Gastroesophageal sphincter (tissue), 4 donors: Measurements from ENCODE around the gene HOXA6. TPM values are rescaled to one million over a fixed set of nuclear protein-coding genes. Genes with fewer than 3 reads are reported as not detected.

Experiments used
- ATAC-seq: fragments of 150-250 bp; one replicate; pipeline ENCODE4 v1.9.1; 2016; ENCODE audit warnings: mild to moderate bottlenecking, moderate library complexity
- H3K27ac ChIP-seq, 4 donors: fragments of 200-600 bp; sonication (generic) in 3 of 4; 1 replicate in 3 of 4; 2 replicates in 1 of 4; pipeline ENCODE4 v1.5.1; 2016 to 2019
- H3K27me3 ChIP-seq: fragments of 200-600 bp; sonication (generic); one replicate; pipeline ENCODE4 v1.5.1; 2019
- H3K36me3 ChIP-seq, 2 donors: fragments of 200-600 bp; sonication (generic); one replicate each; pipeline ENCODE4 v1.5.1; 2019; ENCODE audit warnings: control low read depth in 1 of 2
- H3K4me1 ChIP-seq, 3 donors: fragments of 200-600 bp; sonication (generic); 1 replicate in 2 of 3; 2 replicates in 1 of 3; pipeline ENCODE4 v1.5.1; 2016 to 2019; ENCODE audit warnings: control low read depth in 2 of 3
- H3K4me3 ChIP-seq, 2 donors: fragments of 200-600 bp; sonication (generic); one replicate each; pipeline ENCODE4 v1.5.1; 2019; ENCODE audit warnings: mild to moderate bottlenecking in 1 of 2, moderate library complexity in 1 of 2
- H3K9me3 ChIP-seq, 3 donors: fragments of 200-600 bp; sonication (generic); one replicate each; pipeline ENCODE4 v1.5.1; 2017 to 2019; ENCODE audit warnings: control low read depth in 2 of 3
- CTCF ChIP-seq, 4 experiments: fragments of 200-600 bp in 2 of 4; fragments of 450-650 bp in 2 of 4; sonication (generic) in 1 of 4; IDR thresholded peaks; one replicate each; pipeline ENCODE4 v1.5.1; 2017 to 2019; ENCODE audit warnings: antibody characterized with exemption in 4 of 4, mild to moderate bottlenecking in 2 of 4, moderate library complexity in 2 of 4
- EP300 ChIP-seq: sonication (generic); formaldehyde crosslinking; IDR thresholded peaks from one replicate; pipeline ENCODE4 v1.6.1; 2017; ENCODE audit warnings: antibody characterized with exemption, mild to moderate bottlenecking
- POLR2A ChIP-seq, 2 donors: fragments of 450-650 bp; IDR thresholded peaks; one replicate each; pipeline ENCODE4 v1.6.1; 2017; ENCODE audit warnings: antibody characterized with exemption in 2 of 2, mild to moderate bottlenecking in 2 of 2, moderate library complexity in 1 of 2
- POLR2AphosphoS5 ChIP-seq: sonication (generic); formaldehyde crosslinking; IDR thresholded peaks from one replicate; pipeline ENCODE4 v1.6.1; 2017; ENCODE audit warnings: antibody characterized with exemption
- WGBS, 2 donors: methylation state at CpG; one replicate each; pipeline ENCODE4 v1.1.5; 2018; ENCODE audit warnings: low coverage in 1 of 2; 5-methylcytosine and 5-hydroxymethylcytosine counted together
- total RNA-seq, 4 donors: library from RNA; depleted of rRNA; stranded (reverse); fragments of >200 nt; gene quantifications; one replicate each; pipeline ENCODE4 v1.1.0, GENCODE V29; 2016

The HOXA6 gene
- total RNA-seq, 4 donors from 2014 or later: 0.46 to 12.7 TPM; not detected in 2

- Histone ChIP-seq H3K9me3 (no peaks in the 10 kb centered on the region), H3K27ac (no peak overlapping the region), H3K4me1 (peaks cover 0 to 32% (median 10%) of the 10 kb centered on the region in 3 donors), H3K4me3 (peak overlapping the region in 1 of 2 donors; percentile 6), H3K27me3 (peaks cover 100% of the 10 kb centered on the region), H3K36me3 (no peaks in the 10 kb centered on the region)
- 10 to 13% methylated on average over 10 to 26 of the region's 56 CpGs for WGBS, 2 donors
- TF ChIP-seq POLR2A (IDR thresholded peaks at IDR 0.05) (no peak), CTCF (IDR thresholded peaks at IDR 0.05) (peak in 3 of 4 experiments; percentile 33 to 79 (median 61))
- peak; percentile 57 for ATAC-seq
These were observed 32.2 kb upstream of the HOXA6 start for GRCh38 chr7:27179503-27180430.

- Histone ChIP-seq H3K4me1 (peaks cover 0 to 31% (median 7%) of the 10 kb centered on the region in 3 donors), H3K36me3 (no peaks in the 10 kb centered on the region), H3K27ac (no peak overlapping the region), H3K9me3 (no peaks in the 10 kb centered on the region), H3K4me3 (no peak overlapping the region), H3K27me3 (peaks cover 100% of the 10 kb centered on the region)
- no peak for TF ChIP-seq POLR2A (IDR thresholded peaks at IDR 0.05)
- TF ChIP-seq POLR2AphosphoS5: no peak
- WGBS, 2 donors: 45 to 79% methylated on average over 3 to 14 of the region's 14 CpGs
- no peak for ATAC-seq
These were observed 31.5 kb upstream of the HOXA6 start for GRCh38 chr7:27179030-27179429.

- ATAC-seq: no peak
- no peaks in the 10 kb centered on the region for H3K9me3 ChIP-seq
- H3K4me1 ChIP-seq: peaks cover 0 to 31% (median 11%) of the 10 kb centered on the region in 3 donors
- no peak overlapping the region for H3K4me3 ChIP-seq
- H3K27me3 ChIP-seq: peaks cover 100% of the 10 kb centered on the region
- no peaks in the 10 kb centered on the region for H3K36me3 ChIP-seq
- WGBS, 2 donors: 76 to 100% methylated on average over 1 to 3 of the region's 6 CpGs
- TF ChIP-seq POLR2AphosphoS5 (no peak), POLR2A (IDR thresholded peaks at IDR 0.05) (no peak), EP300 (no peak), CTCF (IDR thresholded peaks at IDR 0.05) (no peak)
- no peak overlapping the region for H3K27ac ChIP-seq
These were observed 30.8 kb upstream of the HOXA6 start for GRCh38 chr7:27178366-27178765.

GRCh38 chr7:27177795-27178320 is 30.3 kb upstream of the HOXA6 start:
- Histone ChIP-seq H3K27ac (no peak overlapping the region), H3K27me3 (peaks cover 100% of the 10 kb centered on the region)
- 92 to 100% methylated on average over 4 to 5 of the region's 5 CpGs for WGBS, 2 donors

More at GRCh38 chr7:27177795-27178320, 30.3 kb upstream of the HOXA6 start:
- Histone ChIP-seq H3K4me3 (no peak overlapping the region), H3K9me3 (no peaks in the 10 kb centered on the region), H3K36me3 (no peaks in the 10 kb centered on the region), H3K4me1 (peaks cover 0 to 31% (median 16%) of the 10 kb centered on the region in 3 donors)
- TF ChIP-seq EP300: no peak
- TF ChIP-seq POLR2AphosphoS5: no peak
- no peak for TF ChIP-seq CTCF (IDR thresholded peaks at IDR 0.05)
- TF ChIP-seq POLR2A (IDR thresholded peaks at IDR 0.05): no peak
- ATAC-seq: no peak
